ENCODE measurements around the gene MRC1.

The MRC1 gene

DNA sequence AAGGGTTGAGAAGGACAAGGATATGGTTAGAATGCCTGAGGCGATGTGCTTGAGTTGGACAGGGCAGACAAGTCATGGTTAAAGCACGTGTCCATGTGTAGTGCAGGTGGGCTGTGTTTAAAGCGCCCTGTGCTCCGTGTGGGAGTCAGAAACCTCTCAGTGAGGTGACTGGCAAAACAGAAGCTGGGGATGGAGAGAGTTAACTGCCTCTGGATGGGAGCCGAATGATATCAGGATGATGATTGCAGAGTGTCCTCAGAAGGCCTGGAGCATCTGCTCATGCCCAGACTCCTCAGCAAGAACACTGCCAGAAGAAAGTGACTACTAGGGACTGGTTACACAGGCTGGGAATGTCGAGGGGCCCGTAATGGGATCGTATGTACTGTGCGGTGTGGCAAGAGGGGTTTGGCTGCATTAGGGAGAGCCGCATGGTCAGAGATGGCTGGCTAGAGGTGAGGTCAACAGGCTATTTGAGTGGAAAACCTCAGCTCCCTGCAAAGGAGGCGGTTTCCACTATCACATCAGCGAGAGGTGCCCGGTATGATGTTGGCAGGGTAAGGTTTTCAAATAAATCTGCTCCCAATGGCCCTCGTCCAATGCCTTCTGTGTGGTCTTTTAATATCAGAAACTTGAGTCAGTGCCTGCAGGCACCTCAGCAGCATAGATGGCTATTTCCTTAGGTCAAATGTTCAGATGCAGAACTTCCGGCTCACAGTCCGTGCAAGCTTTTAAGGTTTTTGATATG, 26.1 kb upstream of the MRC1 start:
- Histone ChIP-seq H3K4me1 (ENCODE audit: control insufficient read depth in 1 of 2, insufficient read depth in 2 of 2, low read length in 2 of 2) (no peaks in the 10 kb centered on the region), H3K27ac (ENCODE audit: low read depth, low read length) (no peak overlapping the region), H3K9me3 (ENCODE audit: control insufficient read depth in 1 of 2, low read length in 2 of 2) (no peaks in the 10 kb centered on the region), H3K36me3 (ENCODE audit: control insufficient read depth in 1 of 2, insufficient read depth in 2 of 2, low read length in 2 of 2) (peaks cover 0 to 13% of the 10 kb centered on the region in 2 donors), H3K9ac (ENCODE audit: low read depth in 1 of 2, low read length in 2 of 2) (no peak overlapping the region), H3K27me3 (ENCODE audit: control insufficient read depth in 1 of 2, insufficient read depth in 2 of 2, low read length in 2 of 2) (no peaks in the 10 kb centered on the region), H3K4me3 (ENCODE audit: low read depth in 1 of 2, low read length in 2 of 2) (no peak overlapping the region)

DNA sequence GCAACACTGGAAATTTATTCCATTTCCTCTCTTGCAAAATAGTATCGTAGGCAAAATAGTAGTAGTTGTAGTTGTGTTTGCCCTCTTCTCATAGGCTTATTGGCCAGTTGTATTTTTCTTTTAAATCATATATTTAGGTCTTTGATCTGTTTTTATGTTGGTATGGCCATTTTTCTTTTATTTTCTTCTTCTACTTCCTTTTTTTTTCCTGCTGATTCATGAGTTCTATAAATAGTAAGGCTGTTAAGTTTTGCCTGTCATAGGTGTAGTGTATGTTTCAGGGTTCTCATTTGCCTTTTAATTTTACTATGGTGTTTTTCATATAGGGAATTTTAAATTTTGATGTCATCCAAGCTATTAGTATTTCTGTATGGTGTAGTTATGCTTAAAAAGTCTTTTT, 25.4 kb upstream of the MRC1 start:
- H3K4me3 ChIP-seq (ENCODE audit: low read depth in 1 of 2, low read length in 2 of 2), result no peak overlapping the region
- no peaks in the 10 kb centered on the region for H3K4me1 ChIP-seq (ENCODE audit: control insufficient read depth in 1 of 2, insufficient read depth in 2 of 2, low read length in 2 of 2)
- H3K27ac ChIP-seq (ENCODE audit: low read depth, low read length), result no peak overlapping the region
- no peaks in the 10 kb centered on the region for H3K27me3 ChIP-seq (ENCODE audit: control insufficient read depth in 1 of 2, insufficient read depth in 2 of 2, low read length in 2 of 2)
- no peaks in the 10 kb centered on the region for H3K9me3 ChIP-seq (ENCODE audit: control insufficient read depth in 1 of 2, low read length in 2 of 2)
- H3K36me3 ChIP-seq (ENCODE audit: control insufficient read depth in 1 of 2, insufficient read depth in 2 of 2, low read length in 2 of 2), result peaks cover 0 to 9% of the 10 kb centered on the region in 2 donors
- no peak overlapping the region for H3K9ac ChIP-seq (ENCODE audit: low read depth in 1 of 2, low read length in 2 of 2)

DNA sequence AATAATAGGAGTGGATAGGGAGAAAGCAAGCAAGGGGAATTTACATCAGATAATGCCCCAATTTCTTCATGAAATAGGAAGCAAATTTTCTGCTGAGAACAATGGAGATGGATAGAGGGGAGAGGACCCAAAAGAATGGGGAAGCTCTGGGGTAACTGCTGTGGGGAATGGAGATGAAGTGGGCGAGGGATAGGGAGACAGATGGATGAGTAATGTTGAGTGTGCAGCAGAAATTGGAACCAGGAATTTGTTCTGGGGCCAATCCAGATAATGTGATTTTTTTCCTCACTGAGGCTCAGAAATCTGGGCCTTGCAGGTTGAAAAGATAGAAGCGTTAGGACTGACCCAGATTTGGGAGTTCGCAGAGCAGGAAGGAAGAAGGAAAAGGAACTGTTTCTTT, 24.5 kb upstream of the MRC1 start:
- no peaks in the 10 kb centered on the region for H3K4me1 ChIP-seq (ENCODE audit: control insufficient read depth in 1 of 2, insufficient read depth in 2 of 2, low read length in 2 of 2)
- H3K9me3 ChIP-seq (ENCODE audit: control insufficient read depth in 1 of 2, low read length in 2 of 2), result no peaks in the 10 kb centered on the region
- H3K9ac ChIP-seq (ENCODE audit: low read depth in 1 of 2, low read length in 2 of 2), result no peak overlapping the region
- H3K27me3 ChIP-seq (ENCODE audit: control insufficient read depth in 1 of 2, insufficient read depth in 2 of 2, low read length in 2 of 2), result no peaks in the 10 kb centered on the region
- H3K4me3 ChIP-seq (ENCODE audit: low read depth in 1 of 2, low read length in 2 of 2), result no peak overlapping the region
- peaks cover 0 to 3% of the 10 kb centered on the region in 2 donors for H3K36me3 ChIP-seq (ENCODE audit: control insufficient read depth in 1 of 2, insufficient read depth in 2 of 2, low read length in 2 of 2)
- no peak overlapping the region for H3K27ac ChIP-seq (ENCODE audit: low read depth, low read length)

DNA sequence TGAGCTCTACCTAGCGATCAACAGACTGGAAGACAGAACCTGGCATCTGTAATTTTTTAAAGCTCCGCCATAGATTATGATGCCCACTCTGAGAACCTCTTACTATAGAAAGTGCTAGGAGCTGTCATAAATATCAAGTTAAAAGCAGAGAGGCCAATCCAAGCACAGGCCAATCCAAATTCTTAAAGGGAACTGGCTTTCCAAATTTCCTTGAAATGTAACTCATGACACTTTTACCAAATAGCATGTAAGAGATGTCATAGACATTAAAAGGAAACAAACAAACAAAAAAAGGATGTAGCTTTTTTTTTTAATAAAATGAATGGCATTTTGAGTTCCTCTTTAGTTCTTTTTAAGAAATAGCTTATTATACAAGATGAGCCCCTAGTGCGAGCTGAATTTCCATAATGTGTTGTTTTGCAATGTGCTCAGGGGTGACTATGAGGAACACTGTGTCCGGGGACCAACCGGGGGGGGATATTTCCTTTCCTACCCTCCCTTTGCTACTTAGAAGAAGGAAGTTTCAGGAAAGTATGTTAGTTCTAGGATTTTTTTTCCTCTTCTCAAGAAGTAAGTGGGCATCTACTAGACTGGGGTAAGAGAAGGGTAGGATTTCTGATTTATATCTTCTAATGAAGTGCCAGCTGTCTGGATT, 23.7 kb upstream of the MRC1 start:
- Histone ChIP-seq H3K9ac (ENCODE audit: low read depth in 1 of 2, low read length in 2 of 2) (no peak overlapping the region), H3K4me3 (ENCODE audit: low read depth in 1 of 2, low read length in 2 of 2) (no peak overlapping the region), H3K27me3 (ENCODE audit: control insufficient read depth in 1 of 2, insufficient read depth in 2 of 2, low read length in 2 of 2) (no peaks in the 10 kb centered on the region), H3K4me1 (ENCODE audit: control insufficient read depth in 1 of 2, insufficient read depth in 2 of 2, low read length in 2 of 2) (no peaks in the 10 kb centered on the region), H3K36me3 (ENCODE audit: control insufficient read depth in 1 of 2, insufficient read depth in 2 of 2, low read length in 2 of 2) (peaks cover 0 to 3% of the 10 kb centered on the region in 2 donors), H3K27ac (ENCODE audit: low read depth, low read length) (no peak overlapping the region), H3K9me3 (ENCODE audit: control insufficient read depth in 1 of 2, low read length in 2 of 2) (no peaks in the 10 kb centered on the region)

DNA sequence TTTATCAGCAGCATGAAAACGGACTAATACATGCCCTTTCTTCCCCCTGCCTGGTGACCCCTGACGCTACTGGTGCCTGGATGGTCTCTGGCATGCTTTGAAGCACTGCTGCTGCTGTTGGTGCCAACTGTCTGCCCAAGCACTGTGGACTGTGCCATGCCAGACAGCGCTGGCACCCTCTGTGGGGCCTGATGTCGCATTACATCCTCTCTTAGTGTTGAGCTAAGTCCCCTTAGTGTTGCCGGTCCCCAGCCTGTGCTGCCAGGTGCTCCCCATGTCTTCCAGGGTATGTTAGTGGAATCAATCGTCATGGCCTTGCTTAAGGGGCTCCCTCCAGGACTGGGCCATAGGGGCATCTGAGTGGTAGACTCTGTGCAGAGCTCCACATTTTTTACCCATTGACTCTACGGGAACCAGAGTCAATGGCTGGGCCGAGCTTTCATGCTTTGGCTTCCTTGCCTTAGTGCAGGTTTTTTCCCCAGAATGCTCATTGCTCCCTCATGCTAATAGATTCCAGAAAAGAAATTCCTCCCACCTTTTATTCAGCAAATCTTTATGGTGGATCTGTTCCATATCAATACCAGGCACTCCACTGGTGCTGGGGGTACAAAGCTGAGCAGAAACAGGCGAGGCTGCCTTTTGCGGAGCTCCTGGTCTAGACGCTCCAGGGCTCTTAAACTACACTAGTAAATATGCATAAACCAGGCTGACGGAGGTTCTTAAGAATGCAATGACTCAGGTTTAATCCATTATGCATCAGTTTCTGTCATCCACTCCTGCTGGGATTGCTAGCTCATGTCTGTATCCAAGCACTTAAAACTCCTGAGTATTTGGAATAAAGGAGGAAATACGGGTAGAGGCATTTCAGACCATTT, 21.8 kb upstream of the MRC1 start:
- H3K4me3 ChIP-seq (ENCODE audit: low read depth in 1 of 2, low read length in 2 of 2), result no peak overlapping the region
- no peaks in the 10 kb centered on the region for H3K9me3 ChIP-seq (ENCODE audit: control insufficient read depth in 1 of 2, low read length in 2 of 2)
- no peaks in the 10 kb centered on the region for H3K27me3 ChIP-seq (ENCODE audit: control insufficient read depth in 1 of 2, insufficient read depth in 2 of 2, low read length in 2 of 2)
- no peak overlapping the region for H3K27ac ChIP-seq (ENCODE audit: low read depth, low read length)
- H3K36me3 ChIP-seq (ENCODE audit: control insufficient read depth in 1 of 2, insufficient read depth in 2 of 2, low read length in 2 of 2), result peaks cover 0 to 3% of the 10 kb centered on the region in 2 donors
- H3K9ac ChIP-seq (ENCODE audit: low read depth in 1 of 2, low read length in 2 of 2), result no peak overlapping the region
- H3K4me1 ChIP-seq (ENCODE audit: control insufficient read depth in 1 of 2, insufficient read depth in 2 of 2, low read length in 2 of 2), result peaks cover 0 to 3% of the 10 kb centered on the region in 2 donors

DNA sequence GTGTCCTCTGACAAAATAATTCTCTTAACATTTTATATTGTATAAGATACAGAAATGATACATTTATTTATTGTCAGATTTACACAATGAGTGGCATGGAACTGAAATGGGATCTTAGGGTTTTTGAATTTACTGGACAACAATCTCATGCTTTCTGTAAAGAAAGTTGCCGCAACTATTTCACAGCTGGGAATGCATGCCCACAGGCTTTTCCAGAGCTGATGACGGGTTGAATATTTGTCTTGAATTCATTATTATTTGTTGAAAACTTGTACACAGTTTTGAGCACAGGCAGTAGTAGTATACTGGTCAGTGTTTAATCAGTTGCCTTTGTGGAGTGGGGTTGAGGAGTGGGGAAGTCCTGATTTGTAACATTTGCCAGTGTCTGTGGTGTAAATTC, 20.5 kb upstream of the MRC1 start:
- Histone ChIP-seq H3K9me3 (ENCODE audit: control insufficient read depth in 1 of 2, low read length in 2 of 2) (no peaks in the 10 kb centered on the region), H3K36me3 (ENCODE audit: control insufficient read depth in 1 of 2, insufficient read depth in 2 of 2, low read length in 2 of 2) (peaks cover 0 to 3% of the 10 kb centered on the region in 2 donors), H3K4me1 (ENCODE audit: control insufficient read depth in 1 of 2, insufficient read depth in 2 of 2, low read length in 2 of 2) (peaks cover 8 to 12% of the 10 kb centered on the region in 2 donors), H3K27ac (ENCODE audit: low read depth, low read length) (no peak overlapping the region), H3K27me3 (ENCODE audit: control insufficient read depth in 1 of 2, insufficient read depth in 2 of 2, low read length in 2 of 2) (no peaks in the 10 kb centered on the region), H3K9ac (ENCODE audit: low read depth in 1 of 2, low read length in 2 of 2) (no peak overlapping the region), H3K4me3 (ENCODE audit: low read depth in 1 of 2, low read length in 2 of 2) (no peak overlapping the region)

DNA sequence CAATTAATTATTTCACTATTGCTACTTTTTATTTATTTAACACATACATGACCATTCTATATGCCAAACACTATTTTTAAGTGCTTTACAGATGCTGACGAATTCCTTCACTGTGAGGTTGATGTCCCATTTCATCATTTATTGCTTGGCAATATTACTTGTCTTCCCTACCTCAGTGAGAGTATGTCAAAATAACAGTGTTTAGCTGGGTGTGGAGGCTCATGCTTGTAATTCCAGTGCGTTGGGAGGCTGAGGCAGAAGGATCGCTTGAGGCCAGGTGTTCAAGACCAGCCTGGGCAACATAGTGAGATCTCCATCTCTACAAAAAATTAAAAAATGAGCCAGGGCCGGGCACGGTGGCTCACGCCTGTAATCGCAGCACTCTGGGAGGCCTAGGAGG, 19.8 kb upstream of the MRC1 start:
- Histone ChIP-seq H3K27ac (ENCODE audit: low read depth, low read length) (no peak overlapping the region), H3K4me1 (ENCODE audit: control insufficient read depth in 1 of 2, insufficient read depth in 2 of 2, low read length in 2 of 2) (peaks cover 11 to 14% of the 10 kb centered on the region in 2 donors), H3K36me3 (ENCODE audit: control insufficient read depth in 1 of 2, insufficient read depth in 2 of 2, low read length in 2 of 2) (peaks cover 0 to 3% of the 10 kb centered on the region in 2 donors), H3K27me3 (ENCODE audit: control insufficient read depth in 1 of 2, insufficient read depth in 2 of 2, low read length in 2 of 2) (no peaks in the 10 kb centered on the region), H3K9ac (ENCODE audit: low read depth in 1 of 2, low read length in 2 of 2) (no peak overlapping the region), H3K4me3 (ENCODE audit: low read depth in 1 of 2, low read length in 2 of 2) (no peak overlapping the region), H3K9me3 (ENCODE audit: control insufficient read depth in 1 of 2, low read length in 2 of 2) (no peaks in the 10 kb centered on the region)

DNA sequence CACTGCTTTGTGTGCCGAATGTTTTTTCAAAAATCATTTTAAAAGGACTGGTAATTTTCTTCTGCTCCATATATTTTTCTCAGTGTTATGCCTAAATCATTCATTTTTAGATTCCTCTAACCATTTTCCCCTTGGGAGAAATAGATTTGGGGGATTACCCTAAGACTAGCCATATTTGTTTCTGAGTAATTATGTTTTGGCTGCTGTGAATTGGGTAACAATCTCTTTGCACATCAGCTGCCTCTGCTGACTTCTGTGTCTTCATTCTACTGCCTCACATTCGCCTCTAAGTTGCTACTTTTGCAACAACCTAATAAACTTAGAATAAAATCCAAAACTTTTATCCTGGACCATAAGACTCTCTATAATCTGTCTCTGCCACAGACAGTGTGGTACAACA, 18.5 kb upstream of the MRC1 start:
- H3K9ac ChIP-seq (ENCODE audit: low read depth in 1 of 2, low read length in 2 of 2), result no peak overlapping the region
- peaks cover 22 to 27% of the 10 kb centered on the region in 2 donors for H3K4me1 ChIP-seq (ENCODE audit: control insufficient read depth in 1 of 2, insufficient read depth in 2 of 2, low read length in 2 of 2)
- no peak overlapping the region for H3K27ac ChIP-seq (ENCODE audit: low read depth, low read length)
- no peaks in the 10 kb centered on the region for H3K9me3 ChIP-seq (ENCODE audit: control insufficient read depth in 1 of 2, low read length in 2 of 2)
- no peak overlapping the region for H3K4me3 ChIP-seq (ENCODE audit: low read depth in 1 of 2, low read length in 2 of 2)
- peaks cover 0 to 3% of the 10 kb centered on the region in 2 donors for H3K36me3 ChIP-seq (ENCODE audit: control insufficient read depth in 1 of 2, insufficient read depth in 2 of 2, low read length in 2 of 2)
- H3K27me3 ChIP-seq (ENCODE audit: control insufficient read depth in 1 of 2, insufficient read depth in 2 of 2, low read length in 2 of 2), result no peaks in the 10 kb centered on the region

DNA sequence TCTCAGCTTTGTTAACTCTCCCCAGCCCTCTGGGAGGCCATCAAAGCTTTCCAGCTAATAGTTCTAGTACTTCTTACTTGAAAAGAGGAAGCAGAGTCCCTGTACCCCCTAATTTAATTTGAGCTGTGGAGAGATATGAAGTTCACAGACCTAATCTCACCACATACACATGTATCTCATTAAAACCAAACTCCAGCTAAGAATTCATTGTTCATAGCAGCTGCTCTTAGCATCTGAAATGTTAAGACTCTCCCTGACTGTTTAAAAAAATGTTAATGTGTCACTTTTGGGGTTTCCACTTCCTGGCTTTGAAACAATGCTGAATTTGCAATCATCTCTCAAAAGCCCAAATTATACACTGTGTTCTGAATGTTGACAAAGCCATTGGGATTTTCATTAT, 16.2 kb upstream of the MRC1 start:
- Histone ChIP-seq H3K9ac (ENCODE audit: low read depth in 1 of 2, low read length in 2 of 2) (no peak overlapping the region), H3K27me3 (ENCODE audit: control insufficient read depth in 1 of 2, insufficient read depth in 2 of 2, low read length in 2 of 2) (no peaks in the 10 kb centered on the region), H3K36me3 (ENCODE audit: control insufficient read depth in 1 of 2, insufficient read depth in 2 of 2, low read length in 2 of 2) (no peaks in the 10 kb centered on the region), H3K9me3 (ENCODE audit: control insufficient read depth in 1 of 2, low read length in 2 of 2) (no peaks in the 10 kb centered on the region), H3K27ac (ENCODE audit: low read depth, low read length) (peak overlapping the region; percentile 15), H3K4me1 (ENCODE audit: control insufficient read depth in 1 of 2, insufficient read depth in 2 of 2, low read length in 2 of 2) (peaks cover 34 to 39% of the 10 kb centered on the region in 2 donors), H3K4me3 (ENCODE audit: low read depth in 1 of 2, low read length in 2 of 2) (no peak overlapping the region)
